ENCODE results near the gene ZNF362. TPM values are rescaled to one million over a fixed set of nuclear protein-coding genes. Genes with fewer than 3 reads are reported as not detected.

The ZNF362 gene
- total RNA-seq, 2 donors from 2014 or later: 8.9 to 9.8 TPM

GRCh38 chr1:33320619-33321165 lies 64.4 kb downstream of the ZNF362 start, which contains the start of gene A3GALT2:
TSS of gene A3GALT2 (minus strand) at chr1:33321098. CDS start at chr1:33321098, 0 bp downstream.
- no peaks in the 10 kb centered on the region for H3K4me1 ChIP-seq
- no peaks in the 10 kb centered on the region for H3K9me3 ChIP-seq
- intact Hi-C loops (cut with DNase I): no loop called here
- no peak within 1 kb of the TSS for H3K9ac ChIP-seq (ENCODE audit: low read depth in 2 of 2, low read length in 2 of 2)
- no peak within 1 kb of the TSS for H3K27ac ChIP-seq
- H3K4me3 ChIP-seq: no peak within 1 kb of the TSS
- no peak for TF ChIP-seq CTCF (IDR thresholded peaks at IDR 0.05)
- peaks cover 21% of the 10 kb centered on the region for H3K36me3 ChIP-seq
- no peak for DNase-seq
- H3K27me3 ChIP-seq: no peaks in the 10 kb centered on the region

- H3K27me3 ChIP-seq: no peaks in the 10 kb centered on the region
- H3K4me3 ChIP-seq: no peak overlapping the region
- no peak for DNase-seq
- intact Hi-C loops (cut with DNase I): no loop called here
- no peak for TF ChIP-seq CTCF (IDR thresholded peaks at IDR 0.05)
- no peaks in the 10 kb centered on the region for H3K4me1 ChIP-seq
- no peaks in the 10 kb centered on the region for H3K9me3 ChIP-seq
- peaks cover 26% of the 10 kb centered on the region for H3K36me3 ChIP-seq
- H3K27ac ChIP-seq: no peak overlapping the region
- no peak overlapping the region for H3K9ac ChIP-seq (ENCODE audit: low read depth in 2 of 2, low read length in 2 of 2)
These were observed 64.9 kb downstream of the ZNF362 start for GRCh38 chr1:33321178-33321577.

- Histone ChIP-seq H3K36me3 (peaks cover 30% of the 10 kb centered on the region), H3K4me3 (no peak overlapping the region), H3K27me3 (no peaks in the 10 kb centered on the region), H3K4me1 (no peaks in the 10 kb centered on the region), H3K9me3 (no peaks in the 10 kb centered on the region), H3K27ac (no peak overlapping the region), H3K9ac (ENCODE audit: low read depth in 2 of 2, low read length in 2 of 2) (no peak overlapping the region)
- intact Hi-C loops (cut with DNase I): no loop called here
- no peak for DNase-seq
- no peak for TF ChIP-seq CTCF (IDR thresholded peaks at IDR 0.05)
These were observed 65.8 kb downstream of the ZNF362 start for GRCh38 chr1:33322109-33322508.

- H3K4me3 ChIP-seq: no peak overlapping the region
- H3K9ac ChIP-seq (ENCODE audit: low read depth in 2 of 2, low read length in 2 of 2): no peak overlapping the region
- intact Hi-C loops (cut with DNase I): no loop called here
- peaks cover 30% of the 10 kb centered on the region for H3K36me3 ChIP-seq
- no peak overlapping the region for H3K27ac ChIP-seq
- no peak for DNase-seq
- H3K4me1 ChIP-seq: no peaks in the 10 kb centered on the region
- no peaks in the 10 kb centered on the region for H3K27me3 ChIP-seq
- no peak for TF ChIP-seq CTCF (IDR thresholded peaks at IDR 0.05)
- no peaks in the 10 kb centered on the region for H3K9me3 ChIP-seq
These were observed 66.7 kb downstream of the ZNF362 start for GRCh38 chr1:33322870-33323585.

GRCh38 chr1:33323663-33324477 lies 67.6 kb downstream of the ZNF362 start:
- intact Hi-C loops (cut with DNase I): no loop called here
- no peak overlapping the region for H3K27ac ChIP-seq
- no peak for DNase-seq
- no peak for TF ChIP-seq CTCF (IDR thresholded peaks at IDR 0.05)
- H3K4me3 ChIP-seq: no peak overlapping the region
- no peaks in the 10 kb centered on the region for H3K27me3 ChIP-seq
- no peaks in the 10 kb centered on the region for H3K9me3 ChIP-seq
- no peaks in the 10 kb centered on the region for H3K4me1 ChIP-seq
- H3K9ac ChIP-seq (ENCODE audit: low read depth in 2 of 2, low read length in 2 of 2): no peak overlapping the region
- peaks cover 30% of the 10 kb centered on the region for H3K36me3 ChIP-seq

Data from colonic mucosa (tissue), 4 donors.